NCI-H128 (cell line): ENCODE results near the gene EME2.

Experiments
- DNase-seq: peaks from one replicate; lab custom pipeline; 2025; ENCODE audit not compliant: unreplicated experiment; lab: John Stamatoyannopoulos, UW

EME2 gene

GRCh38 chr16:1745181-1745899 lies 27.3 kb upstream of the EME2 start:
- no peak for DNase-seq

- DNase-seq = no peak
Measured at GRCh38 chr16:1745900-1746692, 26.5 kb upstream of the EME2 start.

DNA sequence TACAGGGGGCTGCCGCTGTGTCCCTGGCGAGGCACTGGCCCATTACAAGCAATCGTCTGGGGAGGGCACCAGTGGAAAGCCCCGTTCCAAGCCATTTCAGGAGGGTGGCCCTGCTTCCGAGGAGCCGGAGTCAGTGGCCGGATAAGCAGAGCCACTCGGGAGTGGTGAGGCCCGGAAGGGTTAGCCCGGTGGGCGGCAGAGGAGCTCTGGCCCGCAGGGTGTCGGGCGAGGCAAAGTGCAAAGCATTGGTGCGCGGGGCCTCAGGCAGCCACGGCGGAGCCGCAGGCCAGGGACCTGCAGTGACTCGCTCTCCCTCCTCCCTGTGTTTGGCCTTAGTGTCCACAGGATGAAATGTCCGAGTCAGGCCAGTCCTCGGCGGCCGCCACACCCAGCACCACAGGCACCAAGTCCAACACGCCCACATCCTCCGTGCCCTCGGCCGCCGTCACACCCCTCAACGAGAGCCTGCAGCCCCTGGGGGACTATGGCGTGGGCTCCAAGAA lies 25.9 kb upstream of the EME2 start:
- DNase-seq = no peak

DNA sequence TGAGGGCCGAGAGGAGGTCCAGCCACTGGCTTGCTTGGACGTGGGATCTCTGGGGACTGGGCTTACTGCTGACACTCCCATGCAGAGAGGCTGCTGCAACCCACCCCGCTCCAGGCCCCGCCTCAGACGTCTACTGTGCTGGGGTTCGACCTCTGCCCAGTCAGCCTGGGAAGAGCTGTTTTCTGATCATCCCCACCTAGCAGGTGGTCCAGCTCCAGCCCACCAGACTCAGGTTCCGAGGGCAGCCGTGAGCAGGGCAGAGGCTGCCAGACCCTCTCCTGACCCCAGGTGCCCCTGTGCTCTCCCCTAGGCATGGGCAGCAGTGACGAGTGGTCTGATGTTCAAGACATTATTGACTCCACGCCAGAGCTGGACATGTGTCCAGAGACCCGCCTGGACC lies 24.7 kb upstream of the EME2 start:
- no peak for DNase-seq

DNA sequence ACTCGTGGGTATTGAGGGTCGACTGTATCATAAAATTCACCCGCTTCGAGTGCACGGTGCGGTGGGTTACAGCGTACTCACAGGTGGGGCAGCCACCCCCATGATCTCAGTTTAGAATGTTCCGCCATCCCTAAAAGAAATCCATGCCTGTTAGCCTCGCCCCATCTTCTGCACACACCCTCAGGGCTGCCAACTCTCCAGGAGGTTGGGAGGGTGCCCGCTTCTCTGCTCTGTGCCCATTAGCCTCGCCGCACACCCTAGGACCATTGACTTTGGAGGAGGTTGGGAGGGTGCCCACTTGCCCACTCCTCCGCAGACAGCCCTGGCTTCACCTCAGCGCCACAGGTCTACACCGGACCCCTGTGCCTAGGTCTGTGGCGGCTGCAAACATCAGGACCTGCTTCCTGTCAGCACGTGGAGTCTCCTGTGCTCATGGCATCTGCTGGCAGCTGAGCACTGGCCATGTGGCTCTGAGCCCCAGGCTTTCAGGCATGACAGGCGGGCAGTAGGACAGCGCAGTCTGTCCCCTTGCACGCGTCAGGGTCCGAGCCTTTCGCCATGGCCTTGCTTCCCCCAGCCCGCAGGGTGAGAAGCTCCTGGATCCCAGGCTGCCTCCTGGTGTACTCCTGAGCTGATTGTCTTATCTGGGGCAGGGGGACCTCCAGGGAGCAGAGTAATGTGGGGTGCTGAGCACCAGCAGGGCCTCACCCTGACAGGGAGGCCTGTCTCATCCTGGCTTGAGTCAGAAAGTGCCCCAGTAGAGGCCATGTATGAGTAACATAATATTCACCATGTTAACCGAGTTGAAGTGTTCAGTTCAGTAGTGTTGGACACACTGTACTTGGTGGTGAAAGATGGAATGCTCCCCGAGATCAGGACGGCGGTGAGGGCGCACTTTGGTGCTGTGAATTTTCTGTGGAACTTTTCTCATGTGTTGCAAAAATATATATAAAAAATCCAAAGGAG lies 23.2 kb upstream of the EME2 start:
- no peak for DNase-seq

- no peak for DNase-seq
Measured at GRCh38 chr16:1751946-1752345, 20.7 kb upstream of the EME2 start.

DNA sequence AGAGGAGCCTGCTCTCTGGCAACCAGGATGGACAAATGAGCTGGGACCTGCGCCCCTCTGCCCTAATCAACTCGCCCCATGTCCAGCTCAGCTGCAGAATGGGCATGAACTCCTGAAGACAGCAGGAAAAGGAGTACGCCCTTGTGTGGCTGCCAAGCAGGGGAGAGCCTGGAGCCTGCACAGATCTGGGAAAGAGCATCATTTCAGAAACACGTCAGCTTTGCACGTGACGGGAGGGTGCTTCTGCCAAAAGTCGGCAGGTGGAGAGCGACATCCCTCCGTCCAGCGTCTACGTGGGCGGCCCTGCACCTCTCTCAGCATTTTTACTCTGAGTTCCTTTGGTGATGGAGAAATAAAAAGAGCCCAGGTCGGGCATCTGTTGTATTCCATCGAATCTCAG lies 19.8 kb upstream of the EME2 start:
- no peak for DNase-seq

- no peak for DNase-seq
Measured at GRCh38 chr16:1754204-1754603, 18.4 kb upstream of the EME2 start.

- DNase-seq = no peak
Measured at GRCh38 chr16:1757714-1758461, 14.7 kb upstream of the EME2 start.

DNA sequence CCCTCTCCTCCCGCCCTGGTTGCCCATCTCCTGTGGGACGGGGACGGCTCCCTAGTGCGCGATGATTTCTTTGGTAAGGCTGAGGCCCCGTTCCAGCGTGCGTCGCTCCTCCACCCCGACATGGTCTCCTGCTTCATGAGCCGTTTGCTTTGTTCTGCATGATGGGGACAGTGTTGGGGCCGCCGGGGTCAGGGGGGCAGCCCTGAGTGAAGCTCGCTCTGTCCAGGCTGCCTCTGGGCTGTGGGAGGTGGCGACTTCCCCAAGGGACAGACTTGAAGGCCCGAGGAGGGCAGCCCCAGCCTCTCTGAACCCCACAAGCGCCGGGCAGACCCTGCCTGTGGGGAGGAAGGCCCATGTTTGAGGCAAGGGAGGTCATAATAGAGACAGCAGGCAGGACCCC lies 13.7 kb upstream of the EME2 start:
- DNase-seq = no peak

DNA sequence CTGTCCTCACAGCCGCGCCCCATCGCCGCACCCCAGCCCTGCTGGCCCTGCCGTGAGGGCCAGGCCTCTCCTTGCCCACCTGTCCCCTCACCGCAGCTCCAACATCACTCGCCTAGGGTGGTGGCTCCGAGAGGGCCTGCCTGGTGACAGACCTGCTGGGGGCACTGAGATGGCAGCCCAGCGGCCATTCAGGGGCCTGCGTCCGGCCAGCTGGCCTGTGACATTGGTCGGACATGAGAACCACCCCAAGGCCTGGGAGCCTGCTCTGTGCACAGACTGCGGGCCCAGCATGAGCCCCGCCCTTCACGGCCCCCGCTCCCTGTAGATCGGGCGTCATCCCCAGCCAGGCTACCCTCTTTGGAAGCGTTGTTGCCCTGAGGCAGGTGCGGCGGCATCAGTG lies 13.1 kb upstream of the EME2 start:
- DNase-seq = no peak

- DNase-seq = no peak
Measured at GRCh38 chr16:1760911-1761310, 11.7 kb upstream of the EME2 start.

DNA sequence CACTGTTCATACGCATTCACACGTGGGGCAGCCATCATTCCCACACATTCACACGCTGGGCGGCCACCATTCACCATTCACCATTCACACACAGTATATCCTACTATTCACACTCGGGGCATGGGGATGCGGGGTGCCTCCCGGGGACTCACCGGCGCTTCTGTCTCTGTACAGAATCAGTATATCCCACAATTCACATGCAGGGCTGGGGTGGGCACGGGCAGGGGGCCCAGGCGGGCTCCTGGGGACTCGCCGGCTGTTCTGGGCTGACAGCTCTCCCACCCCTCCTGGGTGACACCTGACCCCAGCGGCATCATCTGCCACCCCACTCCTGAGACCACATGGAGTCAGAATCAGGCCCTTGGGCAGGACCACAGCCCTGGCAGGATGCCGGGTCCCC lies 10.9 kb upstream of the EME2 start:
- DNase-seq = no peak

GRCh38 chr16:1762196-1762878 lies 10.3 kb upstream of the EME2 start:
- DNase-seq = no peak

GRCh38 chr16:1762879-1763520 lies 9.6 kb upstream of the EME2 start:
- no peak for DNase-seq

GRCh38 chr16:1763521-1764511 lies 8.8 kb upstream of the EME2 start:
- DNase-seq = no peak

DNA sequence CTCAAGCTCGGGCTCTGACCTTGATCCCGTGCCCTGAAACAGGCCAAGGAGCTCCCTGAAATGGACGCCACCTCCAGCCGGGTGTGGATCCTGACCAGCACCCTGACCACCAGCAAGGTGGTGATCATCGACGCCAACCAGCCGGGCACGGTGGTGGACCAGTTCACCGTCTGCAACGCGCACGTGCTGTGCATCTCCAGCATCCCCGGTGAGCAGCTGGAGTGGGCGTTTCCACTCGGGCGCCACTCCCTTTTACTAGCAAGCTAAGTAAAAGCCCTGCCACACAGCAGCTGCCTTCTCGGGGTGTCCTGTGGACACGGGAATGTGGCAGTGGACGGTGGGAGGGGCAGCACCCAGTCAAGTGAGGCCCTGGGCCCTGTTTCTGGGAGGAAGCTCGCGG lies 7.6 kb upstream of the EME2 start:
- DNase-seq = no peak

- DNase-seq = no peak
Measured at GRCh38 chr16:1765826-1766225, 6.8 kb upstream of the EME2 start.
